ENCODE measurements around the gene PODXL.
"Not testable (repeated sequence)": the region's sequence is repeated elsewhere in the genome, so short reads cannot be mapped to it uniquely, and the experiment has no call there.

PODXL gene

GRCh38 chr7:131507592-131508331 lies 48.7 kb downstream of the PODXL start:
- peak; percentile 83 for DNase-seq

- DNase-seq = no peak
Measured at GRCh38 chr7:131506597-131506996, 49.8 kb downstream of the PODXL start.

- no peak for DNase-seq
Measured at GRCh38 chr7:131505636-131506557, 50.5 kb downstream of the PODXL start.

GRCh38 chr7:131505037-131505620 lies 51.3 kb downstream of the PODXL start:
- DNase-seq = not testable (repeated sequence)

- DNase-seq = no peak
Measured at GRCh38 chr7:131504157-131504899, 52.1 kb downstream of the PODXL start.

GRCh38 chr7:131503639-131504038 lies 52.8 kb downstream of the PODXL start:
- DNase-seq = no peak

GRCh38 chr7:131502810-131503508 lies 53.5 kb downstream of the PODXL start:
- no peak for DNase-seq

GRCh38 chr7:131501930-131502685 lies 54.3 kb downstream of the PODXL start:
- no peak for DNase-seq

- no peak for DNase-seq
Measured at GRCh38 chr7:131501422-131501821, 55.0 kb downstream of the PODXL start.

- no peak for DNase-seq
Measured at GRCh38 chr7:131500357-131500756, 56.1 kb downstream of the PODXL start.

GRCh38 chr7:131499801-131500200 lies 56.6 kb downstream of the PODXL start:
- DNase-seq = no peak

GRCh38 chr7:131498237-131498885 lies 58.1 kb downstream of the PODXL start:
- DNase-seq = no peak

GRCh38 chr7:131497454-131497853 lies 59.0 kb downstream of the PODXL start:
- no peak for DNase-seq

GRCh38 chr7:131495669-131496498 lies 60.5 kb downstream of the PODXL start:
- DNase-seq = no peak

GRCh38 chr7:131494182-131494581 lies 62.2 kb downstream of the PODXL start:
- no peak for DNase-seq

- peak; percentile 42 for DNase-seq
Measured at GRCh38 chr7:131493581-131493980, 62.8 kb downstream of the PODXL start.

- DNase-seq = no peak
Measured at GRCh38 chr7:131493081-131493480, 63.3 kb downstream of the PODXL start.

- no peak for DNase-seq
Measured at GRCh38 chr7:131489881-131490280, 66.5 kb downstream of the PODXL start.

GRCh38 chr7:131489196-131489595 lies 67.2 kb downstream of the PODXL start:
- no peak for DNase-seq

GRCh38 chr7:131488361-131488760 lies 68.1 kb downstream of the PODXL start:
- DNase-seq = no peak
